ENCODE data around the gene GALNT18. TPM values are rescaled to one million over a fixed set of nuclear protein-coding genes. Genes with fewer than 3 reads are reported as not detected.

GALNT18 gene
- total and polyA plus RNA-seq, 7 experiments from 2014 or later, result 0.15 to 1.7 (median 0.20) TPM; not detected in 4

- POLR2A ChIA-PET, result no interaction called here
- CTCF ChIA-PET, result no interaction called here
- Histone ChIP-seq H3K4me3 (ENCODE audit: low read length) (no peak overlapping the region), H3K9me3 (ENCODE audit: control insufficient read depth in 2 of 3, low read length in 3 of 3) (no peaks in the 10 kb centered on the region), H3K36me3 (ENCODE audit: control insufficient read depth in 2 of 3, insufficient read depth in 3 of 3, low read length in 3 of 3) (no peaks in the 10 kb centered on the region), H3K4me1 (ENCODE audit: control insufficient read depth in 2 of 2, insufficient read depth in 2 of 2, low read length in 2 of 2) (no peaks in the 10 kb centered on the region), H3K27ac (ENCODE audit: low read depth, low read length) (no peak overlapping the region), H3K27me3 (ENCODE audit: control insufficient read depth in 2 of 2, insufficient read depth in 2 of 2, low read length in 2 of 2) (no peaks in the 10 kb centered on the region)
- Mint-ChIP-seq H3K4me3 (no peak overlapping the region), H3K9me3 (no peaks in the 10 kb centered on the region), H3K4me1 (no peaks in the 10 kb centered on the region), H3K27ac (no peak overlapping the region), H3K27me3 (peaks cover 0 to 17% (median 4%) of the 10 kb centered on the region in 5 donors), H3K36me3 (no peaks in the 10 kb centered on the region)
- ATAC-seq (no peak), DNase-seq (no peak)
- intact Hi-C loops (cut with micrococcal nuclease), result no loop called here
Observed at GRCh38 chr11:11291041-11292015, 330.5 kb downstream of the GALNT18 start.

GRCh38 chr11:11290354-11290753 is 331.5 kb downstream of the GALNT18 start:
- POLR2A ChIA-PET, result no interaction called here
- no peaks in the 10 kb centered on the region for H3K4me1 ChIP-seq (ENCODE audit: control insufficient read depth in 2 of 2, insufficient read depth in 2 of 2, low read length in 2 of 2)
- ATAC-seq (no peak), DNase-seq (no peak)
- no peak overlapping the region for H3K27ac Mint-ChIP-seq
- no peaks in the 10 kb centered on the region for H3K27me3 ChIP-seq (ENCODE audit: control insufficient read depth in 2 of 2, insufficient read depth in 2 of 2, low read length in 2 of 2)
- no peak overlapping the region for H3K4me3 Mint-ChIP-seq
- no peaks in the 10 kb centered on the region for H3K36me3 Mint-ChIP-seq
- no peaks in the 10 kb centered on the region for H3K4me1 Mint-ChIP-seq
- H3K9me3 Mint-ChIP-seq, result no peaks in the 10 kb centered on the region
- no peak overlapping the region for H3K27ac ChIP-seq (ENCODE audit: low read depth, low read length)
- H3K36me3 ChIP-seq (ENCODE audit: control insufficient read depth in 2 of 3, insufficient read depth in 3 of 3, low read length in 3 of 3), result no peaks in the 10 kb centered on the region
- CTCF ChIA-PET, result no interaction called here
- no peaks in the 10 kb centered on the region for H3K9me3 ChIP-seq (ENCODE audit: control insufficient read depth in 2 of 3, low read length in 3 of 3)
- intact Hi-C loops (cut with micrococcal nuclease), result no loop called here
- H3K27me3 Mint-ChIP-seq, result peaks cover 0 to 17% (median 9%) of the 10 kb centered on the region in 5 donors
- no peak overlapping the region for H3K4me3 ChIP-seq (ENCODE audit: low read length)

GRCh38 chr11:11289669-11290068 is 332.1 kb downstream of the GALNT18 start:
- intact Hi-C loops (cut with micrococcal nuclease), result no loop called here
- no peaks in the 10 kb centered on the region for H3K36me3 ChIP-seq (ENCODE audit: control insufficient read depth in 2 of 3, insufficient read depth in 3 of 3, low read length in 3 of 3)
- DNase-seq (no peak), ATAC-seq (no peak)
- no peaks in the 10 kb centered on the region for H3K9me3 Mint-ChIP-seq
- H3K27ac Mint-ChIP-seq, result no peak overlapping the region
- ChIA-PET CTCF (no interaction called here), POLR2A (no interaction called here)
- H3K4me1 ChIP-seq (ENCODE audit: control insufficient read depth in 2 of 2, insufficient read depth in 2 of 2, low read length in 2 of 2), result no peaks in the 10 kb centered on the region
- H3K27ac ChIP-seq (ENCODE audit: low read depth, low read length), result no peak overlapping the region
- no peaks in the 10 kb centered on the region for H3K36me3 Mint-ChIP-seq
- H3K4me3 Mint-ChIP-seq, result no peak overlapping the region
- H3K9me3 ChIP-seq (ENCODE audit: control insufficient read depth in 2 of 3, low read length in 3 of 3), result no peaks in the 10 kb centered on the region
- H3K27me3 Mint-ChIP-seq, result peaks cover 0 to 17% (median 9%) of the 10 kb centered on the region in 5 donors
- no peaks in the 10 kb centered on the region for H3K27me3 ChIP-seq (ENCODE audit: control insufficient read depth in 2 of 2, insufficient read depth in 2 of 2, low read length in 2 of 2)
- H3K4me3 ChIP-seq (ENCODE audit: low read length), result no peak overlapping the region
- no peaks in the 10 kb centered on the region for H3K4me1 Mint-ChIP-seq

GRCh38 chr11:11288972-11289616 is 332.7 kb downstream of the GALNT18 start:
- no peak overlapping the region for H3K27ac ChIP-seq (ENCODE audit: low read depth, low read length)
- POLR2A ChIA-PET, result no interaction called here
- H3K4me1 Mint-ChIP-seq, result no peaks in the 10 kb centered on the region
- H3K27ac Mint-ChIP-seq, result no peak overlapping the region
- H3K9me3 ChIP-seq (ENCODE audit: control insufficient read depth in 2 of 3, low read length in 3 of 3), result no peaks in the 10 kb centered on the region
- intact Hi-C loops (cut with micrococcal nuclease), result no loop called here
- peaks cover 0 to 17% (median 9%) of the 10 kb centered on the region in 5 donors for H3K27me3 Mint-ChIP-seq
- CTCF ChIA-PET, result no interaction called here
- no peaks in the 10 kb centered on the region for H3K36me3 Mint-ChIP-seq
- no peak for ATAC-seq
- DNase-seq, result no peak
- H3K4me3 ChIP-seq (ENCODE audit: low read length), result no peak overlapping the region
- H3K27me3 ChIP-seq (ENCODE audit: control insufficient read depth in 2 of 2, insufficient read depth in 2 of 2, low read length in 2 of 2), result no peaks in the 10 kb centered on the region
- no peaks in the 10 kb centered on the region for H3K4me1 ChIP-seq (ENCODE audit: control insufficient read depth in 2 of 2, insufficient read depth in 2 of 2, low read length in 2 of 2)
- H3K9me3 Mint-ChIP-seq, result no peaks in the 10 kb centered on the region
- H3K36me3 ChIP-seq (ENCODE audit: control insufficient read depth in 2 of 3, insufficient read depth in 3 of 3, low read length in 3 of 3), result no peaks in the 10 kb centered on the region
- no peak overlapping the region for H3K4me3 Mint-ChIP-seq

- H3K4me1 Mint-ChIP-seq, result peaks cover 0 to 9% (median 0%) of the 10 kb centered on the region in 7 donors
Observed at GRCh38 chr11:11284481-11284880, 337.3 kb downstream of the GALNT18 start.

GRCh38 chr11:11281626-11282025 is 340.2 kb downstream of the GALNT18 start:
- Histone ChIP-seq H3K4me3 (ENCODE audit: low read length) (no peak overlapping the region), H3K36me3 (ENCODE audit: control insufficient read depth in 2 of 3, insufficient read depth in 3 of 3, low read length in 3 of 3) (no peaks in the 10 kb centered on the region), H3K27ac (ENCODE audit: low read depth, low read length) (no peak overlapping the region), H3K27me3 (ENCODE audit: control insufficient read depth in 2 of 2, insufficient read depth in 2 of 2, low read length in 2 of 2) (no peaks in the 10 kb centered on the region), H3K4me1 (ENCODE audit: control insufficient read depth in 2 of 2, insufficient read depth in 2 of 2, low read length in 2 of 2) (no peaks in the 10 kb centered on the region), H3K9me3 (ENCODE audit: control insufficient read depth in 2 of 3, low read length in 3 of 3) (no peaks in the 10 kb centered on the region)
- DNase-seq (no peak), ATAC-seq (no peak)
- H3K4me1 Mint-ChIP-seq, result peaks cover 0 to 11% (median 0%) of the 10 kb centered on the region in 7 donors
- CTCF ChIA-PET, result no interaction called here
- intact Hi-C loops (cut with micrococcal nuclease), result no loop called here
- no peaks in the 10 kb centered on the region for H3K9me3 Mint-ChIP-seq
- H3K4me3 Mint-ChIP-seq, result no peak overlapping the region
- H3K27ac Mint-ChIP-seq, result no peak overlapping the region
- POLR2A ChIA-PET, result no interaction called here
- peaks cover 4 to 13% (median 7%) of the 10 kb centered on the region in 5 donors for H3K27me3 Mint-ChIP-seq
- H3K36me3 Mint-ChIP-seq, result no peaks in the 10 kb centered on the region

More at GRCh38 chr11:11284481-11284880, 337.3 kb downstream of the GALNT18 start:
- Mint-ChIP-seq H3K36me3 (no peaks in the 10 kb centered on the region), H3K27me3 (peaks cover 0 to 15% (median 8%) of the 10 kb centered on the region in 5 donors), H3K9me3 (no peaks in the 10 kb centered on the region), H3K27ac (no peak overlapping the region), H3K4me3 (no peak overlapping the region)
- no peak for DNase-seq
- H3K4me3 ChIP-seq (ENCODE audit: low read length), result no peak overlapping the region
- no peaks in the 10 kb centered on the region for H3K9me3 ChIP-seq (ENCODE audit: control insufficient read depth in 2 of 3, low read length in 3 of 3)
- intact Hi-C loops (cut with micrococcal nuclease), result no loop called here
- ATAC-seq, result no peak
- no peaks in the 10 kb centered on the region for H3K27me3 ChIP-seq (ENCODE audit: control insufficient read depth in 2 of 2, insufficient read depth in 2 of 2, low read length in 2 of 2)
- no peak overlapping the region for H3K27ac ChIP-seq (ENCODE audit: low read depth, low read length)
- no peaks in the 10 kb centered on the region for H3K36me3 ChIP-seq (ENCODE audit: control insufficient read depth in 2 of 3, insufficient read depth in 3 of 3, low read length in 3 of 3)
- ChIA-PET POLR2A (no interaction called here), CTCF (no interaction called here)
- H3K4me1 ChIP-seq (ENCODE audit: control insufficient read depth in 2 of 2, insufficient read depth in 2 of 2, low read length in 2 of 2), result no peaks in the 10 kb centered on the region

All from naive thymus-derived CD4-positive, alpha-beta T cell (primary cell).